A673 (cell line): ENCODE data around the gene HIRIP3. TPM values are rescaled to one million over a fixed set of nuclear protein-coding genes. Genes with fewer than 3 reads are reported as not detected.
A peak's percentile ranks its signal among the peaks of the same experiment; 100 is the strongest.

Experiments
- BruUV-seq: library from RNA; stranded (reverse); fragments of 400-500 nt; replicated peaks from 2 replicates; lab custom pipeline; 2021; lab: Mats Ljungman, UMichigan
- CTCF ChIA-PET: fragments of 300-600 bp; sonication (Branson Sonifier 250); formaldehyde crosslinking; loops from one replicate; lab custom pipeline; 2022; ENCODE audit warnings: antibody characterized with exemption; lab: Charles Lee
- POLR2A ChIA-PET: fragments of 300-600 bp; sonication (Branson Sonifier 250); formaldehyde crosslinking; loops from one replicate; lab custom pipeline; 2022; ENCODE audit warnings: antibody characterized with exemption; ENCODE audit not compliant: low non-redundant PET; lab: Charles Lee
- DNase-seq: peaks from one replicate; pipeline ENCODE4 v3.0.0-alpha.2; 2015; ENCODE audit warnings: low spot score
- H3K27ac ChIP-seq: fragments of 200-600 bp; sonication (generic); 2 replicates; pipeline ENCODE4 v1.5.1; 2016; ENCODE audit warnings: mixed run types, low read depth, mild to moderate bottlenecking, mixed read lengths, antibody characterized with exemption, low read length; ENCODE audit not compliant: poor library complexity, severe bottlenecking
- H3K27me3 ChIP-seq: fragments of 200-600 bp; sonication (generic); replicated peaks from 2 replicates; pipeline ENCODE4 v1.6.1; 2017; ENCODE audit warnings: mixed run types, low read depth, mild to moderate bottlenecking, mixed read lengths, antibody characterized with exemption, low read length; ENCODE audit not compliant: insufficient read depth, poor library complexity
- H3K36me3 ChIP-seq: fragments of 200-600 bp; sonication (generic); 2 replicates; pipeline ENCODE4 v1.6.1; 2016; ENCODE audit warnings: mixed run types, mild to moderate bottlenecking, mixed read lengths, antibody characterized with exemption, low read length; ENCODE audit not compliant: insufficient read depth, poor library complexity, severe bottlenecking
- H3K4me1 ChIP-seq: fragments of 200-600 bp; sonication (generic); 2 replicates; pipeline ENCODE4 v1.6.1; 2017; ENCODE audit warnings: mixed run types, mild to moderate bottlenecking, mixed read lengths, antibody characterized with exemption, low read length; ENCODE audit not compliant: insufficient read depth, poor library complexity, severe bottlenecking
- H3K4me3 ChIP-seq: fragments of 200-600 bp; sonication (generic); 2 replicates; pipeline ENCODE4 v1.5.1; 2016; ENCODE audit warnings: low read depth, mixed run types, mild to moderate bottlenecking, mixed read lengths, low read length; ENCODE audit not compliant: poor library complexity, severe bottlenecking
- H3K9me3 ChIP-seq: fragments of 200-600 bp; sonication (generic); 2 replicates; pipeline ENCODE4 v1.6.1; 2016; ENCODE audit warnings: mixed run types, low read depth, mild to moderate bottlenecking, mixed read lengths, antibody characterized with exemption, low read length; ENCODE audit not compliant: poor library complexity, severe bottlenecking
- CTCF ChIP-seq: fragments of 300-800, 200-600 bp; sonication (generic); conservative IDR thresholded peaks from 2 replicates; pipeline ENCODE4 v1.5.1; 2017; ENCODE audit warnings: low read depth, mild to moderate bottlenecking, antibody characterized with exemption, low read length, moderate library complexity, mixed read lengths
- EZH2 ChIP-seq: fragments of 200-600 bp; sonication (generic); IDR thresholded peaks from 2 replicates; pipeline ENCODE4 v1.6.1; 2017; ENCODE audit warnings: borderline replicate concordance, low read depth, mild to moderate bottlenecking, mixed read lengths, antibody characterized with exemption, low read length; ENCODE audit not compliant: poor library complexity, severe bottlenecking
- intact Hi-C: fragments of 100-400 bp; cut with micrococcal nuclease; formaldehyde crosslinking; loops from one replicate; pipeline ENCODE4 v1.10.0; 2022; ENCODE audit not compliant: unreplicated experiment
- total RNA-seq: library from RNA; stranded (reverse); gene quantifications from 2 replicates; pipeline ENCODE4 v1.2.3, GENCODE V29; 2021

Gene HIRIP3
- total RNA-seq, 1 experiment from 2014 or later, result 29.7 TPM

- H3K36me3 ChIP-seq, result no peaks in the 10 kb centered on the region
- no peaks in the 10 kb centered on the region for H3K27me3 ChIP-seq
- intact Hi-C loops, result no loop called here
- H3K9me3 ChIP-seq, result no peaks in the 10 kb centered on the region
- H3K27ac ChIP-seq, result no peak overlapping the region
- TF ChIP-seq EZH2 (no peak), CTCF (no peak)
- ChIA-PET CTCF (interaction anchor here (1.1 to 1.5 kb wide), 2 partner anchors 21 to 331 kb away, joined by 3 to 11 read pairs; a partner anchor contains a TSS), POLR2A (no interaction called here)
- no TSS peak for BruUV-seq
- peak overlapping the region; percentile 39 for H3K4me3 ChIP-seq
- no peaks in the 10 kb centered on the region for H3K4me1 ChIP-seq
- DNase-seq, result no peak
Observed at GRCh38 chr16:30031477-30031918, 36.1 kb upstream of the HIRIP3 start.

- ChIA-PET CTCF (interaction anchor here (0.5 to 1.1 kb wide), 5 partner anchors 22 to 330 kb away, joined by 3 to 5 read pairs (median 3); a partner anchor contains a TSS), POLR2A (interaction anchor here (0.5 kb wide), 1 partner anchor 419 kb away, joined by 4 read pairs; no protein-coding TSS in a partner anchor)
- no peaks in the 10 kb centered on the region for H3K27me3 ChIP-seq
- no peaks in the 10 kb centered on the region for H3K36me3 ChIP-seq
- H3K9me3 ChIP-seq, result no peaks in the 10 kb centered on the region
- DNase-seq, result no peak
- no peak for TF ChIP-seq CTCF
- no peak for TF ChIP-seq EZH2
- no peaks in the 10 kb centered on the region for H3K4me1 ChIP-seq
- H3K27ac ChIP-seq, result no peak within 1 kb of the TSS
- BruUV-seq, result no TSS peak
- peak within 1 kb of the TSS; percentile 39 for H3K4me3 ChIP-seq
- intact Hi-C loops, result no loop called here
Observed at GRCh38 chr16:30030841-30031413, 35.5 kb upstream of the HIRIP3 start, which contains the start of gene TLCD3B. TSS of gene TLCD3B (minus strand) at chr16:30031271. CDS start at chr16:30030527, 744 bp downstream.

GRCh38 chr16:30030011-30030685 lies 34.7 kb upstream of the HIRIP3 start:
- TF ChIP-seq CTCF, result no peak
- no peak for TF ChIP-seq EZH2
- no peak overlapping the region for H3K4me3 ChIP-seq
- intact Hi-C loops, result no loop called here
- CTCF ChIA-PET, result interaction anchor here (0.5 kb wide), 1 partner anchor 329 kb away, joined by 3 read pairs; no protein-coding TSS in a partner anchor
- no peaks in the 10 kb centered on the region for H3K9me3 ChIP-seq
- no peak overlapping the region for H3K27ac ChIP-seq
- BruUV-seq, result no TSS peak
- no peaks in the 10 kb centered on the region for H3K4me1 ChIP-seq
- H3K36me3 ChIP-seq, result no peaks in the 10 kb centered on the region
- DNase-seq, result no peak
- POLR2A ChIA-PET, result no interaction called here
- no peaks in the 10 kb centered on the region for H3K27me3 ChIP-seq
